HEK293 (cell line): ENCODE measurements around the gene SCAMP2.
A peak's percentile ranks its signal among the peaks of the same experiment; 100 is the strongest.

ENCODE experiments used
- CTCF ChIA-PET: fragments of 350-600 bp; formaldehyde crosslinking; extraction: SDS; loops from one replicate; lab custom pipeline; 2021; ENCODE audit warnings: antibody characterized with exemption; lab: Yijun Ruan, JAX
- POLR2A ChIA-PET: fragments of 300-600 bp; formaldehyde crosslinking; extraction: SDS; loops from one replicate; lab custom pipeline; 2020; ENCODE audit warnings: antibody characterized with exemption, inconsistent platforms; lab: Yijun Ruan, JAX
- H3K27ac ChIP-seq: fragments of 200-500 bp; sonication (Bioruptor generic); 2 replicates; pipeline ENCODE4 v1.5.1; 2014; ENCODE audit warnings: low read depth, low read length, control low read depth, inconsistent platforms; ENCODE audit errors: extremely low read depth
- H3K36me3 ChIP-seq, 2 experiments: fragments of 200-500 bp in 1 of 2; sonication (Bioruptor generic) in 1 of 2; 1 replicate in 1 of 2; 2 replicates in 1 of 2; pipeline ENCODE4 v1.5.1; 2014 to 2017; ENCODE audit warnings: inconsistent platforms in 2 of 2, low read length in 2 of 2; ENCODE audit not compliant: control insufficient read depth in 2 of 2, insufficient read depth in 1 of 2
- H3K4me1 ChIP-seq: fragments of 200-500 bp; sonication (Bioruptor generic); 2 replicates; pipeline ENCODE4 v1.5.1; 2014; ENCODE audit warnings: mild to moderate bottlenecking, low read length, inconsistent platforms; ENCODE audit not compliant: control insufficient read depth, insufficient read depth
- H3K4me3 ChIP-seq: 2 replicates; pipeline ENCODE4 v1.5.1; 2011; ENCODE audit warnings: low read depth, mild to moderate bottlenecking, control low read depth, low read length, moderate library complexity
- H3K9me3 ChIP-seq: fragments of 200-500 bp; sonication (Bioruptor generic); 2 replicates; pipeline ENCODE4 v1.5.1; 2014; ENCODE audit warnings: low read depth, low read length, inconsistent platforms; ENCODE audit not compliant: control insufficient read depth, insufficient read depth
- ATF2 ChIP-seq: fragments of 450-650 bp; formaldehyde crosslinking; IDR thresholded peaks from 2 replicates; pipeline ENCODE4 v1.5.1; 2016; ENCODE audit warnings: missing biosample characterization, missing genetic modification characterization, low read depth
- GLI4 ChIP-seq: fragments of 450-650 bp; formaldehyde crosslinking; IDR thresholded peaks from 2 replicates; pipeline ENCODE4 v1.5.1; 2016; ENCODE audit warnings: missing biosample characterization, missing genetic modification characterization
- GLIS2 ChIP-seq: fragments of 450-650 bp; formaldehyde crosslinking; IDR thresholded peaks from 2 replicates; pipeline ENCODE4 v1.5.1; 2016; ENCODE audit warnings: missing biosample characterization, missing genetic modification characterization
- HOXD13 ChIP-seq: sonication (generic); formaldehyde crosslinking; IDR thresholded peaks from 2 replicates; pipeline ENCODE4 v1.8.0; 2022; ENCODE audit warnings: missing genetic modification reagents, borderline replicate concordance
- KLF1 ChIP-seq: fragments of 450-650 bp; formaldehyde crosslinking; IDR thresholded peaks from 2 replicates; pipeline ENCODE4 v1.5.1; 2016; ENCODE audit warnings: missing biosample characterization, missing genetic modification characterization
- MEIS1 ChIP-seq: sonication (generic); formaldehyde crosslinking; IDR thresholded peaks from 2 replicates; pipeline ENCODE4 v1.8.1; 2022; ENCODE audit warnings: missing genetic modification reagents, mild to moderate bottlenecking, borderline replicate concordance
- MYNN ChIP-seq: fragments of 450-650 bp; formaldehyde crosslinking; IDR thresholded peaks from 2 replicates; pipeline ENCODE4 v1.5.1; 2016; ENCODE audit warnings: missing biosample characterization, missing genetic modification characterization, borderline replicate concordance
- SALL2 ChIP-seq: fragments of 450-650 bp; formaldehyde crosslinking; IDR thresholded peaks from 2 replicates; pipeline ENCODE4 v1.5.0; 2017; ENCODE audit warnings: missing biosample characterization, mild to moderate bottlenecking, missing genetic modification characterization, borderline replicate concordance
- ZBTB20 ChIP-seq: fragments of 450-650 bp; formaldehyde crosslinking; IDR thresholded peaks from 2 replicates; pipeline ENCODE4 v1.5.1; 2016; ENCODE audit warnings: missing biosample characterization, missing genetic modification characterization
- ZFHX2 ChIP-seq: fragments of 450-650 bp; formaldehyde crosslinking; conservative IDR thresholded peaks from 2 replicates; pipeline ENCODE4 v1.5.1; 2016; ENCODE audit warnings: missing biosample characterization, missing genetic modification characterization
- ZNF10 ChIP-seq: fragments of 450-650 bp; formaldehyde crosslinking; IDR thresholded peaks from 2 replicates; pipeline ENCODE4 v1.5.1; 2017; ENCODE audit warnings: missing biosample characterization, missing genetic modification characterization
- ZNF138 ChIP-seq: fragments of 450-650 bp; formaldehyde crosslinking; IDR thresholded peaks from 2 replicates; pipeline ENCODE4 v1.5.1; 2016; ENCODE audit warnings: missing biosample characterization, missing genetic modification characterization, borderline replicate concordance
- ZNF155 ChIP-seq: fragments of 450-650 bp; formaldehyde crosslinking; IDR thresholded peaks from 2 replicates; pipeline ENCODE4 v1.5.1; 2016; ENCODE audit warnings: missing biosample characterization, missing genetic modification characterization
- ZNF169 ChIP-seq: fragments of 450-650 bp; formaldehyde crosslinking; IDR thresholded peaks from 2 replicates; pipeline ENCODE4 v1.5.1; 2016; ENCODE audit warnings: missing biosample characterization, missing genetic modification characterization
- ZNF174 ChIP-seq: fragments of 450-650 bp; formaldehyde crosslinking; IDR thresholded peaks from 2 replicates; pipeline ENCODE4 v1.5.0; 2017; ENCODE audit warnings: missing biosample characterization, mild to moderate bottlenecking, missing genetic modification characterization
- ZNF2 ChIP-seq: fragments of 450-650 bp; formaldehyde crosslinking; IDR thresholded peaks from 2 replicates; pipeline ENCODE4 v1.5.1; 2016; ENCODE audit warnings: missing biosample characterization, missing genetic modification characterization
- ZNF223 ChIP-seq: fragments of 450-650 bp; formaldehyde crosslinking; IDR thresholded peaks from 2 replicates; pipeline ENCODE4 v1.5.1; 2016; ENCODE audit warnings: missing biosample characterization, missing genetic modification characterization
- ZNF23 ChIP-seq: fragments of 450-650 bp; formaldehyde crosslinking; IDR thresholded peaks from 2 replicates; pipeline ENCODE4 v1.5.1; 2016; ENCODE audit warnings: missing biosample characterization, missing genetic modification characterization, borderline replicate concordance
- ZNF266 ChIP-seq: fragments of 450-650 bp; formaldehyde crosslinking; IDR thresholded peaks from 2 replicates; pipeline ENCODE4 v1.5.1; 2016; ENCODE audit warnings: missing biosample characterization, missing genetic modification characterization, low read depth
- ZNF362 ChIP-seq: fragments of 450-650 bp; formaldehyde crosslinking; IDR thresholded peaks from 2 replicates; pipeline ENCODE4 v1.5.1; 2016; ENCODE audit warnings: missing biosample characterization, missing genetic modification characterization
- ZNF600 ChIP-seq: fragments of 450-650 bp; formaldehyde crosslinking; IDR thresholded peaks from 2 replicates; pipeline ENCODE4 v1.5.1; 2016; ENCODE audit warnings: missing biosample characterization, missing genetic modification characterization
- ZNF664 ChIP-seq: fragments of 450-650 bp; formaldehyde crosslinking; IDR thresholded peaks from 2 replicates; pipeline ENCODE4 v1.5.1; 2016; ENCODE audit warnings: missing biosample characterization, missing genetic modification characterization
- TF ChIP-seq, protein P1 (sequence below): fragments of 450-650 bp; formaldehyde crosslinking; IDR thresholded peaks from 2 replicates; pipeline ENCODE4 v1.5.1; 2016; ENCODE audit warnings: missing biosample characterization, missing genetic modification characterization
- TF ChIP-seq, protein P2 (sequence below): fragments of 450-650 bp; formaldehyde crosslinking; IDR thresholded peaks from 2 replicates; pipeline ENCODE4 v1.5.1; 2017; ENCODE audit warnings: missing biosample characterization, missing genetic modification characterization

Gene SCAMP2

DNA sequence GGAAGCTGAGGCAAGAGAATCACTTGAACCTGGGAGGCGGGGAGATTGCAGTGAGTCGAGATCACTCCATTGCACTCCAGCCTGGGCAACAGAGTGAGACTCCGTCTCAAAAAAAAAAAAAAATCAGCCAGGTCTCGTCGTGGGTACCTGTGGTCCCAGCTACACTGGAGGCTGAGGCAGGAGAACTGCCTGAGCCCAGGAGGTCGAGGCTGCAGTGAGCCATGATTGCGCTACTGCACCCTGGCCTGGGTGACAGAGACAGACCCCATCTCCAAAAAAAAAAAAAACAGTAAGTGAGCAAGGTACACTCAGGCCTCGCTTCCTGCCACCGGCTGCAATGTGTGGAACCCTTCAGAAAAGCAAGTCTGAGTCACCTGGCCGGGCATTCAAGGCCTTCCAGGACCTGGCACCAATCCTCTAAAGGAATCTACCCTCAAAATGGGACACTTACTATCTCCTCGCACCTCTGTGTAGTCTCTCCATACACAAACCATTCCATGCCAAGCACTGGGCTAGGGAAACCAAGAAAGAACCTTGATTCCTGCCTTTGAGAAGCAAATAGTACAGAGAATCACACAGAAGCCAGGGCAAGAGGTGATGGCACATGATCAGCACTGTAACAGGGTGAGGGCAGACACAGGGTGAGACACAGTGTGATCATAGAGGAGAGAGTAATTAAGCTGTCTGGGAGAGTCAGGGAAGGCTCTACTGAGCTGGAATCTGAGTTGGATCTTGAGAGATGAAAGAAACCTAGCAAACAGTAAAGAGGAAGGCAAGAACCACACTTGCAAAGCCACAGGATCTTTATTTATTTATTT, 9.7 kb downstream of the SCAMP2 start:
- Histone ChIP-seq H3K36me3 (peaks cover 1 to 15% of the 10 kb centered on the region in 2 experiments; a peak in 2 of 3 replicates), H3K27ac (no peak overlapping the region), H3K9me3 (no peaks in the 10 kb centered on the region), H3K4me3 (no peak overlapping the region), H3K4me1 (peaks cover 7% of the 10 kb centered on the region; the same call in 1 of the 2 replicates)
- POLR2A ChIA-PET, result interaction anchor here (0.6 kb wide), 1 partner anchor 14 kb away, joined by 3 read pairs; no protein-coding TSS in a partner anchor
- CTCF ChIA-PET, result no interaction called here
- no peak for TF ChIP-seq ZNF23 (tag by site-specific recombination)
- peak; percentile 9; the same call in 1 of the 2 replicates for TF ChIP-seq ZBTB20
- TF ChIP-seq ZNF362, result peak; percentile 53; the same call in 1 of the 2 replicates
- TF ChIP-seq MEIS1 (CRISPR knock-in tag), result no peak
- no peak for TF ChIP-seq ZNF266
- peak; percentile 78; the same call in 1 of the 2 replicates for TF ChIP-seq GLI4
- peak; percentile 74 for TF ChIP-seq ZNF600

DNA sequence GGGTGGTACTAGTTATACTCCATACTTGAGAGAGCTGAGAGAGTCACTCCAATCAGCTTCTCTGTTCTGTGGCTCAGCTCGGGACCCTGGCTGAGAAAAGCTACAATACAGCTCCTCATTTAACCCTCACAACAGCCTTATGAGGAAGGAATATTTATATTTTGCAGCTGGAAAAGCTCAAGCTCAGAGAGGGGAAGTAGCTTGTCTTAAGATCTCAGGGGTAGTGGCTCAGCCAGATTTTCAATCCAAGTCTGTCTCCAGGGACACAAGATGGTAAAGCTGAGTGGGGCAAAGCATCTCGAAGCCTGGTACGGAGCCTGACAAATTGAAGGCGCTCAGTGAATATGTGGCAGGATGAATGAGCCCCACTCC, 14.8 kb downstream of the SCAMP2 start:
- POLR2A ChIA-PET, result interaction anchor here (0.8 to 2.6 kb wide), 3 partner anchors 12 to 25 kb away, joined by 3 to 20 read pairs (median 5); partner anchors contain the start of gene SCAMP2
- H3K36me3 ChIP-seq, result peaks cover 0 to 13% of the 10 kb centered on the region in 2 experiments; a peak in 2 of 3 replicates
- peaks cover 14% of the 10 kb centered on the region for H3K4me1 ChIP-seq
- CTCF ChIA-PET, result interaction anchor here (0.9 to 1.7 kb wide), 4 partner anchors 14 to 92 kb away, joined by 3 to 8 read pairs (median 4); no protein-coding TSS in a partner anchor
- TF ChIP-seq ZNF664 (tag by site-specific recombination), result peak; percentile 57; the same call in 1 of the 2 replicates
- peak; percentile 73 for TF ChIP-seq ZNF600
- TF ChIP-seq HOXD13 (CRISPR knock-in tag), result no peak
- no peak for TF ChIP-seq ZNF223
- no peak for TF ChIP-seq MYNN (tag by site-specific recombination)
- H3K4me3 ChIP-seq, result no peak overlapping the region
- H3K27ac ChIP-seq, result 0 out of 2 replicates have a peak overlapping the region, but pooled peaks have one; percentile 42
- no peaks in the 10 kb centered on the region for H3K9me3 ChIP-seq

- Histone ChIP-seq H3K27ac (peak overlapping the region; percentile 42), H3K4me3 (no peak overlapping the region), H3K9me3 (no peaks in the 10 kb centered on the region), H3K4me1 (peaks cover 14% of the 10 kb centered on the region), H3K36me3 (peaks cover 1 to 18% of the 10 kb centered on the region in 2 experiments)
- POLR2A ChIA-PET, result interaction anchor here (0.8 to 2.6 kb wide), 3 partner anchors 12 to 25 kb away, joined by 3 to 20 read pairs (median 5); partner anchors contain the start of gene SCAMP2
- CTCF ChIA-PET, result interaction anchor here (0.7 to 1.7 kb wide), 5 partner anchors 11 to 92 kb away, joined by 3 to 8 read pairs (median 3); no protein-coding TSS in a partner anchor
- TF ChIP-seq ATF2, result no peak
- TF ChIP-seq ZNF10 (tag by site-specific recombination), result no peak
- no peak for TF ChIP-seq HOXD13 (CRISPR knock-in tag)
- TF ChIP-seq ZNF174 (tag by site-specific recombination), result no peak
- TF ChIP-seq GLIS2 (tag by site-specific recombination), result no peak
- TF ChIP-seq, protein P1, sequence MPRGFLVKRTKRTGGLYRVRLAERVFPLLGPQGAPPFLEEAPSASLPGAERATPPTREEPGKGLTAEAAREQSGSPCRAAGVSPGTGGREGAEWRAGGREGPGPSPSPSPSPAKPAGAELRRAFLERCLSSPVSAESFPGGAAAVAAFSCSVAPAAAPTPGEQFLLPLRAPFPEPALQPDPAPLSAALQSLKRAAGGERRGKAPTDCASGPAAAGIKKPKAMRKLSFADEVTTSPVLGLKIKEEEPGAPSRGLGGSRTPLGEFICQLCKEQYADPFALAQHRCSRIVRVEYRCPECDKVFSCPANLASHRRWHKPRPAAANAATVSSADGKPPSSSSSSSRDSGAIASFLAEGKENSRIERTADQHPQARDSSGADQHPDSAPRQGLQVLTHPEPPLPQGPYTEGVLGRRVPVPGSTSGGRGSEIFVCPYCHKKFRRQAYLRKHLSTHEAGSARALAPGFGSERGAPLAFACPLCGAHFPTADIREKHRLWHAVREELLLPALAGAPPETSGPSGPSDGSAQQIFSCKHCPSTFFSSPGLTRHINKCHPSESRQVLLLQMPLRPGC (tag by site-specific recombination), result no peak
- no peak for TF ChIP-seq SALL2 (tag by site-specific recombination)
- no peak for TF ChIP-seq ZNF138 (tag by site-specific recombination)
- no peak for TF ChIP-seq ZNF155
- no peak for TF ChIP-seq ZNF169 (tag by site-specific recombination)
- no peak for TF ChIP-seq ZNF2
- TF ChIP-seq, protein P2, sequence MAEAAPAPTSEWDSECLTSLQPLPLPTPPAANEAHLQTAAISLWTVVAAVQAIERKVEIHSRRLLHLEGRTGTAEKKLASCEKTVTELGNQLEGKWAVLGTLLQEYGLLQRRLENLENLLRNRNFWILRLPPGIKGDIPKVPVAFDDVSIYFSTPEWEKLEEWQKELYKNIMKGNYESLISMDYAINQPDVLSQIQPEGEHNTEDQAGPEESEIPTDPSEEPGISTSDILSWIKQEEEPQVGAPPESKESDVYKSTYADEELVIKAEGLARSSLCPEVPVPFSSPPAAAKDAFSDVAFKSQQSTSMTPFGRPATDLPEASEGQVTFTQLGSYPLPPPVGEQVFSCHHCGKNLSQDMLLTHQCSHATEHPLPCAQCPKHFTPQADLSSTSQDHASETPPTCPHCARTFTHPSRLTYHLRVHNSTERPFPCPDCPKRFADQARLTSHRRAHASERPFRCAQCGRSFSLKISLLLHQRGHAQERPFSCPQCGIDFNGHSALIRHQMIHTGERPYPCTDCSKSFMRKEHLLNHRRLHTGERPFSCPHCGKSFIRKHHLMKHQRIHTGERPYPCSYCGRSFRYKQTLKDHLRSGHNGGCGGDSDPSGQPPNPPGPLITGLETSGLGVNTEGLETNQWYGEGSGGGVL (tag by site-specific recombination), result no peak
- no peak for TF ChIP-seq ZFHX2
- TF ChIP-seq KLF1, result no peak
Observed at GRCh38 chr15:74857671-74858368, 15.3 kb downstream of the SCAMP2 start.
